B cell (primary cell): Measurements from ENCODE around the gene LIPM.

ENCODE experiments used
- EZH2 ChIP-seq: IDR thresholded peaks from 2 replicates; pipeline ENCODE4 v1.6.1; 2012; ENCODE audit warnings: borderline replicate concordance, low read depth, mild to moderate bottlenecking, moderate library complexity, low read length; ENCODE audit not compliant: insufficient read depth, poor library complexity, severe bottlenecking
- TF ChIP-seq, protein P1 (sequence below): fragments of 200-600 bp; IDR thresholded peaks from one replicate; pipeline ENCODE4 v1.8.0; 2022; ENCODE audit warnings: antibody characterized with exemption, mild to moderate bottlenecking

DNA sequence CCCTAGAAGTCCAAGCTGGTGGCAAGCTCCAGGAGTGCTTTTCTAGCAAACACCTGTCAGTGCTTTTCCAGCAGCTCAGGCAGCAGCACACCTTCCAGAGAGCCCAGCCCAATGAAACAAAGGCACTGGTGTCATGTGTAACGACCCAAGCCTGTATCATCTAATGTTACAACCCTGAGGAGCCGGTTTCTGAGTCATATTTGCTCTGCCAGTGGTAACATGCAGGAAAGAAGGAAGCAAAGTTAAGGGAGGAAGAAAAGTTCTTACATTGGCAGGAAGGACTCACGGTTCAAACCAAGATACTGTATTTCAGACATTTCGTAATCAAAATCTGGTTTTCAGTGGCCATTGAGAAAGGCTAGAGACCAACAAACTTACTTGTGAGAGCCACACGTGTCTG lies 49.2 kb downstream of the LIPM start, which contains the start of gene ANKRD22:
- TF ChIP-seq, protein P1, sequence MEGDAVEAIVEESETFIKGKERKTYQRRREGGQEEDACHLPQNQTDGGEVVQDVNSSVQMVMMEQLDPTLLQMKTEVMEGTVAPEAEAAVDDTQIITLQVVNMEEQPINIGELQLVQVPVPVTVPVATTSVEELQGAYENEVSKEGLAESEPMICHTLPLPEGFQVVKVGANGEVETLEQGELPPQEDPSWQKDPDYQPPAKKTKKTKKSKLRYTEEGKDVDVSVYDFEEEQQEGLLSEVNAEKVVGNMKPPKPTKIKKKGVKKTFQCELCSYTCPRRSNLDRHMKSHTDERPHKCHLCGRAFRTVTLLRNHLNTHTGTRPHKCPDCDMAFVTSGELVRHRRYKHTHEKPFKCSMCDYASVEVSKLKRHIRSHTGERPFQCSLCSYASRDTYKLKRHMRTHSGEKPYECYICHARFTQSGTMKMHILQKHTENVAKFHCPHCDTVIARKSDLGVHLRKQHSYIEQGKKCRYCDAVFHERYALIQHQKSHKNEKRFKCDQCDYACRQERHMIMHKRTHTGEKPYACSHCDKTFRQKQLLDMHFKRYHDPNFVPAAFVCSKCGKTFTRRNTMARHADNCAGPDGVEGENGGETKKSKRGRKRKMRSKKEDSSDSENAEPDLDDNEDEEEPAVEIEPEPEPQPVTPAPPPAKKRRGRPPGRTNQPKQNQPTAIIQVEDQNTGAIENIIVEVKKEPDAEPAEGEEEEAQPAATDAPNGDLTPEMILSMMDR, result no peak
- no peak for TF ChIP-seq EZH2
